Cardiac fibroblast (primary cell): Measurements from ENCODE around the gene RER1.

Experiments
- DNase-seq, 2 donors: peaks; one replicate each; pipeline versions ENCODE4 v3.0.0 to v3.0.0-alpha.2; 2010; ENCODE audit warnings: low read depth in 2 of 2
- H3K4me3 ChIP-seq, 2 donors: replicated peaks in 1 of 2; 1 replicate in 1 of 2; 2 replicates in 1 of 2; pipeline ENCODE4 v1.5.1; 2011; ENCODE audit warnings: low read depth in 2 of 2, low read length in 2 of 2, mild to moderate bottlenecking in 2 of 2, moderate library complexity in 1 of 2
- CTCF ChIP-seq: IDR thresholded peaks from one replicate; pipeline ENCODE4 v1.5.1; 2011; ENCODE audit warnings: low read depth, mild to moderate bottlenecking, low read length, inconsistent platforms

The RER1 gene

DNA sequence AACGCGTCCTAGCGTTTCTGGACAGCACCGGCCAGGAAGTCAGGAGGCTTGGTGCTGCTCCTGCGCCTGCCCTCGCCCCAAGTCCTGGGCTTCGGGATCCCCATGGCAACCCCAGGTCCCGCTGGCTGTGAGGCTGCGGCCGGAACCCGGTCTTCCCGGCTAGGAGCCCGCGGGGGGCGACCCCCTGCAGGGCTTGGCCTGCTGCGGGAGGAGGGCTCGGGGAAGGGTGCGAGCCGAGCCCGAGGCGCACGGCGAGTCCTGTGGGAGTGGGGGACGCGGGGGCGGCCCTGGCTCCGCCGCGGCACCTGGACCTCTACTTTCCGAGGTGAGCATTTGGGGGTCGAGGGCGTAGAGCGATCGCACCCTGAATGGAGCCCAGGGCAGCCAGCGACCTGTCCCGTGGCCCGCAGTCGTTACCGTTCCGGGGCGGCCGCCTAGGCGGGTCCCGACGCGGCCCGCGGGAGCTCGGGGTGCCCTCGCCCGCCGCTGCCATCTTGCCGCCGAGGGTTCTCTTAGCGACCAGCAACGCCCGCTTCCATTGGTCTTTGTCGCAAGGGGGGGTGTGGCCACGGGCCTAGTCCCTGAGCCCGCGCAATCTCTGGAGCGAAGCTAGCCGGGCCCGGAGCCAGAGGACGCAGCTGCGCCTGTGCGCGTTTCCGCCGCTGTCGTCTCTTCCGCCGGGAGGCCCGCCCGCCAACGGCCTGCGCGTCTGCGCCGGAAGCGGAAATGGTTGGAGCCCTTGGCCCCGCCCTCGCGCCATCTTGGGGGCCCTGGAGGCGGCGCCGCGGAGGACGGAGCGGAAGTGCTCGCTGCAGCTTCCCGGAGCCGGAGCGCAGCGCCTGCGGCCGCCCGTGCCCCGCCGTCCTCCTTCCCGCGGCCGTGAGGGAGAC, at the start of gene RER1, which contains the start of gene MORN1:
RER1 (plus strand) TSS at position 801 of the 890 bp plus-strand sequence. CDS start 3,950 bp downstream, outside the sequence.
MORN1 (minus strand) TSS at position 514 of the 890 bp plus-strand sequence; CDS start at position 493, 21 bp downstream.
- TF ChIP-seq CTCF, result no peak
- peak within 1 kb of the TSS; percentile 83 to 94 for H3K4me3 ChIP-seq
- DNase-seq, result peak; percentile 99

DNA sequence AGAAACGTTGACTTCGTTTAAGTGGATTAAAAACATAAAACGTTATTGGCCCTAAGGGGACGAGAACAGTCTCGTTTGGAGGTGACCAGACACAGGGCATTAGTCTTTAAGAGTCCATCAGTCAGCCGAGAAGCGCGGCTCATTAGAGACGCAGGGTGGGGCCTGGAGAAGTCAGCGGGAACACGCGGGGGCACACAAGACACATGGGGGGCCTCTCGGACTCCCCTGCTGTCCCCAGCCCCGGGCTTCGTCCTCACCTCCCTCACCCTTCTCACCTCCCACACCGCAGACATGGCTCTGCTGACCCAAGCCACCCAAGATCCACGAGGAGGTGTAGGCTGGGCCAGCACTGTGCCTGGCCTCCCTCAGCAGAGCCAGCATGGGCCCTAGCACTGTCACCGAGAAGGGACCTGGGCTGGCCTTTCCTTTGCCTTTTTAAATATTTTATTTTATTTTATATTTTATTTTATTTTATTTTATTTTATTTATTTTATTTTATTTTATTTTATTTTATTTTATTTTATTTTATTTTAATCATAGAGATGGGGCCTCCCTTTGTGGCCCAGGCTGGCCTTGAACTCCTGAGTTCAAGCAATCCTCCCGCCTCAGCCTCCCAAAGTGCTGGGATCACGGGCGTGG, 49.1 kb upstream of the RER1 start:
- no peak for TF ChIP-seq CTCF
- no peak overlapping the region for H3K4me3 ChIP-seq

GRCh38 chr1:2343023-2343935, 48.4 kb upstream of the RER1 start:
- TF ChIP-seq CTCF, result no peak
- H3K4me3 ChIP-seq, result no peak overlapping the region
- no peak for DNase-seq

More for the DNA sequence above, 49.1 kb upstream of the RER1 start:
- DNase-seq, result no peak

GRCh38 chr1:2344121-2344681, 47.4 kb upstream of the RER1 start:
- DNase-seq, result no peak
- TF ChIP-seq CTCF, result no peak
- H3K4me3 ChIP-seq, result no peak overlapping the region

DNA sequence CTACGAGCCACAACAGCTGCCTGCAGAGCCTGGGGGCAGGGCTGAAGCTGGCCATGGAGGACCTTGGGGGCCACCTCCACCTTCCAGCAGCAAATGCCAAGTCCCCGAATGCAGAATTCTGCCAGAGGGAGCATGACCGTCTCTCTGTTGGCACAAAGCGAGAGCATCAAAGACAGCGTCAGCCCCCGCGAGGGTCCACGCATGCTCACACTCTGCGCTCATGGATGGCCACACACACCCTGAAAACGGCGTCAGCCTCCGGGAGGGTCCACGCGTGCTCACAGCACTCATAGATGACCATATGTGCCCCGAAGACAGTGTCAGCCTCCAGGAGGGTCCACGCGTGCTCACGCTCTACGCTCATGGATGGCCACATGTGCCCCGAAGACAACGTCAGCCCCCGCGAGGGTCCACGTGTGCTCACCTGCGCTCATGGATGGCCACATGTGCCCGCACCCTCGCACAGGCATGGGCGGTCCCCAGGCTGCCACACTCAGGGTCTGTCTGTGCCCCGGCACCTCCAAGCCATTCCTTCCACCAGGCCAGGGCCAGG, 46.8 kb upstream of the RER1 start:
- no peak for TF ChIP-seq CTCF
- no peak overlapping the region for H3K4me3 ChIP-seq
- DNase-seq, result no peak
